K562 (cell line): ENCODE measurements around the gene C6orf89. TPM values are rescaled to one million over a fixed set of nuclear protein-coding genes. Genes with fewer than 3 reads are reported as not detected.
A peak's percentile ranks its signal among the peaks of the same experiment; 100 is the strongest.

Experiments used
- ARHGAP35 ChIP-seq: fragments of 450-650 bp; IDR thresholded peaks from 2 replicates; pipeline ENCODE4 v1.6.1; 2018; ENCODE audit not compliant: partially characterized antibody
- BRD4 ChIP-seq: fragments of 200-600 bp; sonication (generic); IDR thresholded peaks from 2 replicates; pipeline ENCODE4 v1.6.1; 2017; ENCODE audit warnings: inconsistent platforms
- EP400 ChIP-seq: fragments of 450-650 bp; IDR thresholded peaks from 2 replicates; pipeline ENCODE4 v1.6.1; 2017; ENCODE audit warnings: antibody characterized with exemption, mild to moderate bottlenecking, moderate library complexity
- GATA2 ChIP-seq: sonication (generic); formaldehyde crosslinking; IDR thresholded peaks from 2 replicates; pipeline ENCODE4 v1.4.0; 2020; ENCODE audit warnings: mild to moderate bottlenecking, missing genetic modification reagents
- JUN ChIP-seq, 2 experiments: sonication (generic) in 1 of 2; formaldehyde crosslinking in 1 of 2; IDR thresholded peaks; 2 replicates each; pipeline versions ENCODE4 v1.6.1 to v1.8.0; 2012 to 2022; ENCODE audit warnings: borderline replicate concordance in 2 of 2, mild to moderate bottlenecking in 2 of 2, improper control_type of control experiment in 1 of 2, low read depth in 1 of 2, low read length in 1 of 2, missing genetic modification reagents in 1 of 2
- OTX1 ChIP-seq: fragments of 450-650 bp; formaldehyde crosslinking; IDR thresholded peaks from 2 replicates; pipeline ENCODE4 v1.4.0; 2022; ENCODE audit warnings: mild to moderate bottlenecking
- SIN3B ChIP-seq: fragments of 450-650 bp; IDR thresholded peaks from 2 replicates; pipeline ENCODE4 v1.6.1; 2017; ENCODE audit warnings: low read depth, mild to moderate bottlenecking, moderate library complexity
- SRF ChIP-seq, 2 experiments: fragments of 250-450, 450-650 bp in 1 of 2; sonication (Bioruptor Pico) in 1 of 2; sonication (generic) in 1 of 2; formaldehyde crosslinking; IDR thresholded peaks; 2 replicates each; pipeline versions ENCODE4 v1.5.0 to v1.5.1; 2020 to 2022; ENCODE audit warnings: mild to moderate bottlenecking in 1 of 2, missing genetic modification reagents in 1 of 2
- ZBTB1 ChIP-seq: sonication (generic); formaldehyde crosslinking; IDR thresholded peaks from 2 replicates; pipeline ENCODE4 v1.8.1; 2023; ENCODE audit warnings: missing genetic modification reagents, low read depth, mild to moderate bottlenecking, borderline replicate concordance
- ZNF12 ChIP-seq: sonication (generic); formaldehyde crosslinking; IDR thresholded peaks from 2 replicates; pipeline ENCODE4 v1.4.0; 2020; ENCODE audit warnings: mild to moderate bottlenecking, missing genetic modification reagents
- ZNF143 ChIP-seq: sonication (generic); formaldehyde crosslinking; IDR thresholded peaks from 2 replicates; pipeline ENCODE4 v1.9.0; 2022; ENCODE audit warnings: mild to moderate bottlenecking, missing genetic modification reagents
- ZNF263 ChIP-seq: sonication (generic); formaldehyde crosslinking; IDR thresholded peaks from 2 replicates; pipeline ENCODE4 v1.8.0; 2022; ENCODE audit warnings: mild to moderate bottlenecking, missing genetic modification reagents, borderline replicate concordance
- ZNF717 ChIP-seq: fragments of 250-450 bp; sonication (Bioruptor Pico); IDR thresholded peaks from 2 replicates; pipeline ENCODE4 v1.5.0; 2021
- polyA plus RNA-seq, 8 experiments: library from polyadenylated mRNA; depleted of rRNA in 4 of 8; stranded (reverse) in 5 of 8; unstranded in 3 of 8; fragments of >200 nt; fragmentation: Nextera tagmentation in 2 of 8; fragmentation: Illumina TruSeq in 1 of 8; extraction: Ambion mirVana in 2 of 8; extraction: Trizol in 1 of 8; gene quantifications; 2 replicates each; pipeline versions ENCODE4 v1.2.1 to v1.2.3, GENCODE V29; 2011 to 2014; ENCODE audit warnings: inconsistent platforms in 1 of 8, missing spikeins in 1 of 8
- total RNA-seq, 7 experiments: library from RNA; depleted of rRNA in 6 of 7; stranded (reverse); fragments of >200 nt in 6 of 7; fragmentation: Illumina TruSeq in 2 of 7; extraction: Trizol in 2 of 7; gene quantifications; 2 replicates each; pipeline versions ENCODE4 v1.2.1 to v1.2.3, GENCODE V29; 2011 to 2021; ENCODE audit warnings: low replicate concordance in 1 of 7
- TF ChIP-seq, protein P1 (sequence below): fragments of 250-450 bp; sonication (Bioruptor Pico); IDR thresholded peaks from 2 replicates; pipeline ENCODE4 v1.6.1; 2021; ENCODE audit warnings: mild to moderate bottlenecking
- TF ChIP-seq, protein P2 (sequence below): fragments of 250-450 bp; sonication (Bioruptor Pico); IDR thresholded peaks from 2 replicates; pipeline ENCODE4 v1.8.0; 2021; ENCODE audit warnings: moderate library complexity, mild to moderate bottlenecking, inconsistent platforms
- TF ChIP-seq, protein P3 (sequence below): fragments of 450-650 bp; IDR thresholded peaks from one replicate; pipeline ENCODE4 v1.6.1; 2018; ENCODE audit warnings: mild to moderate bottlenecking, moderate library complexity; ENCODE audit not compliant: partially characterized antibody
- TF ChIP-seq, protein P4 (sequence below), 3 experiments: fragments of 200-800 bp in 1 of 3; fragments of 250-450 bp in 1 of 3; fragments of 450-650 bp in 1 of 3; sonication (Bioruptor Pico) in 1 of 3; sonication (Bioruptor generic) in 1 of 3; formaldehyde crosslinking in 1 of 3; IDR thresholded peaks; 2 replicates each; pipeline versions ENCODE4 v1.6.1 to v1.8.0; 2016 to 2022; ENCODE audit warnings: mild to moderate bottlenecking in 2 of 3, missing genetic modification characterization in 2 of 3, missing compliant biosample characterization in 1 of 3, moderate library complexity in 1 of 3
- TF ChIP-seq, protein P5 (sequence below): sonication (generic); formaldehyde crosslinking; IDR thresholded peaks from 2 replicates; pipeline ENCODE4 v1.8.1; 2023; ENCODE audit warnings: mild to moderate bottlenecking, missing genetic modification reagents, moderate library complexity
- TF ChIP-seq, protein P6 (sequence below): fragments of 250-450 bp; sonication (Bioruptor Pico); IDR thresholded peaks from 2 replicates; pipeline ENCODE4 v1.4.0; 2020; ENCODE audit warnings: mild to moderate bottlenecking

Gene C6orf89
- total and polyA plus RNA-seq, 9 of the 15 experiments (the other 6 are each of a cell fraction or from before 2014, with no cell fraction given): 35.2 to 111 (median 58.5) TPM

DNA sequence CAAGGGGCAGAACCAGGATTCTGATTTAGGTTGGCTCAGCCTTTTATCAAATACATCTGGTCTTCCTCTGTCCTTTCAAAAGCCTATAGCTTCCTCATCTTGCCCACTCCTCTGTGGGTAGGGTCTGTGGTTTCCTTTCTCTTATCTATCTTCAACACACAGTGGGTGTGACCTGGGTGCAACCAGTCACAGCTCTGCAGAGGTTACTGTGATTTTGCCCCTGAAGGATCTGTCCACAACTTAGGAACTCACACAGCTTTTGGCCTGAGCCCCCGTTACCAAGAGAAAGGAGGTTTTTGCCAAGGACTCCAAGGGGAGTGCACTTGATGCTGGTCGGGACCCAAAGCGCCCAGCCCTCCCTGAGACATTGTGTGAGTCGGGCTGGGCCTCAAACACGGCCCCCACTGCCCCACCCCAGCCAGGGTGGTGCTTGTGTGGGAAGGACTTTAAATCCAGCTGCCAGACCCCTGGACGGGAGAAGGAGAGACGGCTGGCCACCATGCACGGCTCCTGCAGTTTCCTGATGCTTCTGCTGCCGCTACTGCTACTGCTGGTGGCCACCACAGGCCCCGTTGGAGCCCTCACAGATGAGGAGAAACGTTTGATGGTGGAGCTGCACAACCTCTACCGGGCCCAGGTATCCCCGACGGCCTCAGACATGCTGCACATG lies 68.6 kb downstream of the C6orf89 start, which contains the start of gene PI16 (continued):
- TF ChIP-seq, protein P1, sequence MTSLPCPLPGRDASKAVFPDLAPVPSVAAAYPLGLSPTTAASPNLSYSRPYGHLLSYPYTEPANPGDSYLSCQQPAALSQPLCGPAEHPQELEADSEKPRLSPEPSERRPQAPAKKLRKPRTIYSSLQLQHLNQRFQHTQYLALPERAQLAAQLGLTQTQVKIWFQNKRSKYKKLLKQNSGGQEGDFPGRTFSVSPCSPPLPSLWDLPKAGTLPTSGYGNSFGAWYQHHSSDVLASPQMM: no peak
- TF ChIP-seq ZBTB1 (CRISPR knock-in tag) (no peak), BRD4 (no peak), OTX1 (CRISPR knock-in tag) (no peak), ARHGAP35 (no peak), EP400 (no peak), JUN (IDR thresholded peaks at IDR 0.05; ENCODE audit: borderline replicate concordance, low read depth, low read length) (peak; percentile 63), JUN (CRISPR knock-in tag; IDR thresholded peaks at IDR 0.05; ENCODE audit: borderline replicate concordance) (no peak), SRF (CRISPR knock-in tag; IDR thresholded peaks at IDR 0.05) (no peak), ZNF717 (no peak), ZNF12 (CRISPR knock-in tag) (no peak), SIN3B (no peak), ZNF263 (no peak), GATA2 (CRISPR knock-in tag) (peak; percentile 90), ZNF143 (CRISPR knock-in tag) (no peak)
- TF ChIP-seq, protein P2, sequence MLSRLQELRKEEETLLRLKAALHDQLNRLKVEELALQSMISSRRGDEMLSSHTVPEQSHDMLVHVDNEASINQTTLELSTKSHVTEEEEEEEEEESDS (CRISPR knock-in tag): no peak
- TF ChIP-seq, protein P3, sequence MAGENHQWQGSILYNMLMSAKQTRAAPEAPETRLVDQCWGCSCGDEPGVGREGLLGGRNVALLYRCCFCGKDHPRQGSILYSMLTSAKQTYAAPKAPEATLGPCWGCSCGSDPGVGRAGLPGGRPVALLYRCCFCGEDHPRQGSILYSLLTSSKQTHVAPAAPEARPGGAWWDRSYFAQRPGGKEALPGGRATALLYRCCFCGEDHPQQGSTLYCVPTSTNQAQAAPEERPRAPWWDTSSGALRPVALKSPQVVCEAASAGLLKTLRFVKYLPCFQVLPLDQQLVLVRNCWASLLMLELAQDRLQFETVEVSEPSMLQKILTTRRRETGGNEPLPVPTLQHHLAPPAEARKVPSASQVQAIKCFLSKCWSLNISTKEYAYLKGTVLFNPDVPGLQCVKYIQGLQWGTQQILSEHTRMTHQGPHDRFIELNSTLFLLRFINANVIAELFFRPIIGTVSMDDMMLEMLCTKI: no peak
- TF ChIP-seq, protein P4, sequence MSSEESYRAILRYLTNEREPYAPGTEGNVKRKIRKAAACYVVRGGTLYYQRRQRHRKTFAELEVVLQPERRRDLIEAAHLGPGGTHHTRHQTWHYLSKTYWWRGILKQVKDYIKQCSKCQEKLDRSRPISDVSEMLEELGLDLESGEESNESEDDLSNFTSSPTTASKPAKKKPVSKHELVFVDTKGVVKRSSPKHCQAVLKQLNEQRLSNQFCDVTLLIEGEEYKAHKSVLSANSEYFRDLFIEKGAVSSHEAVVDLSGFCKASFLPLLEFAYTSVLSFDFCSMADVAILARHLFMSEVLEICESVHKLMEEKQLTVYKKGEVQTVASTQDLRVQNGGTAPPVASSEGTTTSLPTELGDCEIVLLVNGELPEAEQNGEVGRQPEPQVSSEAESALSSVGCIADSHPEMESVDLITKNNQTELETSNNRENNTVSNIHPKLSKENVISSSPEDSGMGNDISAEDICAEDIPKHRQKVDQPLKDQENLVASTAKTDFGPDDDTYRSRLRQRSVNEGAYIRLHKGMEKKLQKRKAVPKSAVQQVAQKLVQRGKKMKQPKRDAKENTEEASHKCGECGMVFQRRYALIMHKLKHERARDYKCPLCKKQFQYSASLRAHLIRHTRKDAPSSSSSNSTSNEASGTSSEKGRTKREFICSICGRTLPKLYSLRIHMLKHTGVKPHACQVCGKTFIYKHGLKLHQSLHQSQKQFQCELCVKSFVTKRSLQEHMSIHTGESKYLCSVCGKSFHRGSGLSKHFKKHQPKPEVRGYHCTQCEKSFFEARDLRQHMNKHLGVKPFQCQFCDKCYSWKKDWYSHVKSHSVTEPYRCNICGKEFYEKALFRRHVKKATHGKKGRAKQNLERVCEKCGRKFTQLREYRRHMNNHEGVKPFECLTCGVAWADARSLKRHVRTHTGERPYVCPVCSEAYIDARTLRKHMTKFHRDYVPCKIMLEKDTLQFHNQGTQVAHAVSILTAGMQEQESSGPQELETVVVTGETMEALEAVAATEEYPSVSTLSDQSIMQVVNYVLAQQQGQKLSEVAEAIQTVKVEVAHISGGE (CRISPR knock-in tag; IDR thresholded peaks at IDR 0.05): peak in 1 of 3 experiments; percentile 72; a peak in 2 of 6 replicates
- TF ChIP-seq, protein P5, sequence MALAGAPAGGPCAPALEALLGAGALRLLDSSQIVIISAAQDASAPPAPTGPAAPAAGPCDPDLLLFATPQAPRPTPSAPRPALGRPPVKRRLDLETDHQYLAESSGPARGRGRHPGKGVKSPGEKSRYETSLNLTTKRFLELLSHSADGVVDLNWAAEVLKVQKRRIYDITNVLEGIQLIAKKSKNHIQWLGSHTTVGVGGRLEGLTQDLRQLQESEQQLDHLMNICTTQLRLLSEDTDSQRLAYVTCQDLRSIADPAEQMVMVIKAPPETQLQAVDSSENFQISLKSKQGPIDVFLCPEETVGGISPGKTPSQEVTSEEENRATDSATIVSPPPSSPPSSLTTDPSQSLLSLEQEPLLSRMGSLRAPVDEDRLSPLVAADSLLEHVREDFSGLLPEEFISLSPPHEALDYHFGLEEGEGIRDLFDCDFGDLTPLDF (CRISPR knock-in tag): 0 out of 2 replicates have a peak, but pooled peaks have one; percentile 35
- TF ChIP-seq, protein P6, sequence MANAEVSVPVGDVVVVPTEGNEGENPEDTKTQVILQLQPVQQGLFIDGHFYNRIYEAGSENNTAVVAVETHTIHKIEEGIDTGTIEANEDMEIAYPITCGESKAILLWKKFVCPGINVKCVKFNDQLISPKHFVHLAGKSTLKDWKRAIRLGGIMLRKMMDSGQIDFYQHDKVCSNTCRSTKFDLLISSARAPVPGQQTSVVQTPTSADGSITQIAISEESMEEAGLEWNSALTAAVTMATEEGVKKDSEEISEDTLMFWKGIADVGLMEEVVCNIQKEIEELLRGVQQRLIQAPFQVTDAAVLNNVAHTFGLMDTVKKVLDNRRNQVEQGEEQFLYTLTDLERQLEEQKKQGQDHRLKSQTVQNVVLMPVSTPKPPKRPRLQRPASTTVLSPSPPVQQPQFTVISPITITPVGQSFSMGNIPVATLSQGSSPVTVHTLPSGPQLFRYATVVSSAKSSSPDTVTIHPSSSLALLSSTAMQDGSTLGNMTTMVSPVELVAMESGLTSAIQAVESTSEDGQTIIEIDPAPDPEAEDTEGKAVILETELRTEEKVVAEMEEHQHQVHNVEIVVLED (CRISPR knock-in tag): no peak
